ENCODE data around the gene YY1AP1.
"Not testable (repeated sequence)": the region's sequence is repeated elsewhere in the genome, so short reads cannot be mapped to it uniquely, and the experiment has no call there.

Gene YY1AP1

GRCh38 chr1:155688324-155689080 is at the start of gene YY1AP1:
TSS of gene YY1AP1 (minus strand) at chr1:155688774. CDS start at chr1:155680436, 8,338 bp downstream.
- peak; percentile 84 to 90 (median 84) for DNase-seq (ENCODE audit: low read depth in 3 of 3)

- no peak for DNase-seq (ENCODE audit: low read depth in 3 of 3)
Observed at GRCh38 chr1:155729031-155729898, 40.7 kb upstream of the YY1AP1 start.

GRCh38 chr1:155725142-155725541 is 36.6 kb upstream of the YY1AP1 start:
- DNase-seq (ENCODE audit: low read depth in 3 of 3): no peak

- no peak for DNase-seq (ENCODE audit: low read depth in 3 of 3)
Observed at GRCh38 chr1:155719703-155720102, 31.1 kb upstream of the YY1AP1 start.

- DNase-seq (ENCODE audit: low read depth in 3 of 3): not testable (repeated sequence)
Observed at GRCh38 chr1:155718524-155719115, 30.0 kb upstream of the YY1AP1 start.

- DNase-seq (ENCODE audit: low read depth in 3 of 3): no peak
Observed at GRCh38 chr1:155717041-155717440, 28.5 kb upstream of the YY1AP1 start.

GRCh38 chr1:155715777-155716176 is 27.2 kb upstream of the YY1AP1 start:
- no peak for DNase-seq (ENCODE audit: low read depth in 3 of 3)

- not testable (repeated sequence) for DNase-seq (ENCODE audit: low read depth in 3 of 3)
Observed at GRCh38 chr1:155715056-155715455, 26.5 kb upstream of the YY1AP1 start.

GRCh38 chr1:155713075-155713474 is 24.5 kb upstream of the YY1AP1 start:
- DNase-seq (ENCODE audit: low read depth in 3 of 3): no peak

GRCh38 chr1:155712636-155713035 is 24.1 kb upstream of the YY1AP1 start:
- not testable (repeated sequence) for DNase-seq (ENCODE audit: low read depth in 3 of 3)

GRCh38 chr1:155711457-155711856 is 22.9 kb upstream of the YY1AP1 start:
- not testable (repeated sequence) for DNase-seq (ENCODE audit: low read depth in 3 of 3)

- DNase-seq (ENCODE audit: low read depth in 3 of 3): no peak
Observed at GRCh38 chr1:155709391-155709790, 20.8 kb upstream of the YY1AP1 start.

GRCh38 chr1:155706139-155706538 is 17.6 kb upstream of the YY1AP1 start:
- DNase-seq (ENCODE audit: low read depth in 3 of 3): no peak

GRCh38 chr1:155704414-155704813 is 15.8 kb upstream of the YY1AP1 start:
- not testable (repeated sequence) for DNase-seq (ENCODE audit: low read depth in 3 of 3)

GRCh38 chr1:155703216-155703615 is 14.6 kb upstream of the YY1AP1 start:
- DNase-seq (ENCODE audit: low read depth in 3 of 3): no peak

- not testable (repeated sequence) for DNase-seq (ENCODE audit: low read depth in 3 of 3)
Observed at GRCh38 chr1:155701675-155702074, 13.1 kb upstream of the YY1AP1 start.

- not testable (repeated sequence) for DNase-seq (ENCODE audit: low read depth in 3 of 3)
Observed at GRCh38 chr1:155699062-155699461, 10.5 kb upstream of the YY1AP1 start.

GRCh38 chr1:155698382-155699038 is 9.9 kb upstream of the YY1AP1 start:
- DNase-seq (ENCODE audit: low read depth in 3 of 3): no peak

- DNase-seq (ENCODE audit: low read depth in 3 of 3): not testable (repeated sequence)
Observed at GRCh38 chr1:155697616-155698015, 9.0 kb upstream of the YY1AP1 start.

- no peak for DNase-seq (ENCODE audit: low read depth in 3 of 3)
Observed at GRCh38 chr1:155697046-155697445, 8.5 kb upstream of the YY1AP1 start.

- DNase-seq (ENCODE audit: low read depth in 3 of 3): no peak
Observed at GRCh38 chr1:155696524-155696923, 8.0 kb upstream of the YY1AP1 start.

GRCh38 chr1:155695608-155696007 is 7.0 kb upstream of the YY1AP1 start:
- no peak for DNase-seq (ENCODE audit: low read depth in 3 of 3)
